ENCODE data around the gene WDR4. TPM values are rescaled to one million over a fixed set of nuclear protein-coding genes. Genes with fewer than 3 reads are reported as not detected.

Gene WDR4
- total and polyA plus RNA-seq, 4 donors, result 4.6 to 12.9 (median 9.2) TPM

GRCh38 chr21:42829417-42829816 is 49.9 kb downstream of the WDR4 start:
- Histone ChIP-seq H3K4me1 (ENCODE audit: control insufficient read depth in 4 of 4, insufficient read depth in 4 of 4, low read length in 3 of 4) (peaks cover 0 to 4% (median 2%) of the 10 kb centered on the region in 4 donors), H3K36me3 (ENCODE audit: control insufficient read depth in 4 of 4, insufficient read depth in 3 of 4, low read depth in 1 of 4, low read length in 3 of 4) (no peaks in the 10 kb centered on the region), H3K9me3 (ENCODE audit: control insufficient read depth in 4 of 4, low read length in 3 of 4) (no peaks in the 10 kb centered on the region), H3K27me3 (ENCODE audit: control insufficient read depth in 4 of 4, insufficient read depth in 4 of 4, low read length in 3 of 4) (no peaks in the 10 kb centered on the region), H3K27ac (ENCODE audit: low read depth in 1 of 2, low read length in 2 of 2) (no peak overlapping the region), H3K4me3 (ENCODE audit: low read depth in 1 of 3, low read length in 3 of 3) (no peak overlapping the region), H3K9ac (ENCODE audit: low read depth in 1 of 2, low read length in 2 of 2) (no peak overlapping the region)
- DNase-seq (ENCODE audit: low spot score), result no peak
- WGBS, result 83% methylated on average over 9 of the region's 9 CpGs
- no peak for TF ChIP-seq EGR1 (IDR thresholded peaks at IDR 0.05; ENCODE audit: low read depth in 2 of 2)

GRCh38 chr21:42827588-42827987 is 51.8 kb downstream of the WDR4 start:
- H3K4me3 ChIP-seq (ENCODE audit: low read depth in 1 of 3, low read length in 3 of 3), result no peak overlapping the region
- no peak overlapping the region for H3K27ac ChIP-seq (ENCODE audit: low read depth in 1 of 2, low read length in 2 of 2)
- no peak for TF ChIP-seq CTCF (IDR thresholded peaks at IDR 0.05; ENCODE audit: low read depth, low read length, missing input control)
- TF ChIP-seq ATF3 (IDR thresholded peaks at IDR 0.05), result no peak
- WGBS, result 68% methylated on average over 2 of the region's 2 CpGs
- no peaks in the 10 kb centered on the region for H3K27me3 ChIP-seq (ENCODE audit: control insufficient read depth in 4 of 4, insufficient read depth in 4 of 4, low read length in 3 of 4)
- no peaks in the 10 kb centered on the region for H3K4me1 ChIP-seq (ENCODE audit: control insufficient read depth in 4 of 4, insufficient read depth in 4 of 4, low read length in 3 of 4)
- DNase-seq (ENCODE audit: low spot score), result no peak
- no peaks in the 10 kb centered on the region for H3K9me3 ChIP-seq (ENCODE audit: control insufficient read depth in 4 of 4, low read length in 3 of 4)
- H3K36me3 ChIP-seq (ENCODE audit: control insufficient read depth in 4 of 4, insufficient read depth in 3 of 4, low read depth in 1 of 4, low read length in 3 of 4), result no peaks in the 10 kb centered on the region
- no peak overlapping the region for H3K9ac ChIP-seq (ENCODE audit: low read depth in 1 of 2, low read length in 2 of 2)

GRCh38 chr21:42820616-42821465 is 58.5 kb downstream of the WDR4 start:
- no peak overlapping the region for H3K4me3 ChIP-seq (ENCODE audit: low read depth in 1 of 3, low read length in 3 of 3)
- H3K27me3 ChIP-seq (ENCODE audit: control insufficient read depth in 4 of 4, insufficient read depth in 4 of 4, low read length in 3 of 4), result no peaks in the 10 kb centered on the region
- H3K9ac ChIP-seq (ENCODE audit: low read depth in 1 of 2, low read length in 2 of 2), result no peak overlapping the region
- 85% methylated on average over 8 of the region's 8 CpGs for whole genome bisulfite sequencing
- H3K4me1 ChIP-seq (ENCODE audit: control insufficient read depth in 4 of 4, insufficient read depth in 4 of 4, low read length in 3 of 4), result no peaks in the 10 kb centered on the region
- no peak overlapping the region for H3K27ac ChIP-seq (ENCODE audit: low read depth in 1 of 2, low read length in 2 of 2)
- no peaks in the 10 kb centered on the region for H3K36me3 ChIP-seq (ENCODE audit: control insufficient read depth in 4 of 4, insufficient read depth in 3 of 4, low read depth in 1 of 4, low read length in 3 of 4)
- TF ChIP-seq RXRA (IDR thresholded peaks at IDR 0.05), result no peak
- TF ChIP-seq TAF1 (conservative IDR thresholded peaks at IDR 0.05), result no peak
- no peak for TF ChIP-seq ATF3 (IDR thresholded peaks at IDR 0.05)
- TF ChIP-seq JUND (IDR thresholded peaks at IDR 0.05), result no peak
- no peak for TF ChIP-seq SP1 (IDR thresholded peaks at IDR 0.05)
- no peak for DNase-seq (ENCODE audit: low spot score)
- H3K9me3 ChIP-seq (ENCODE audit: control insufficient read depth in 4 of 4, low read length in 3 of 4), result no peaks in the 10 kb centered on the region

DNA sequence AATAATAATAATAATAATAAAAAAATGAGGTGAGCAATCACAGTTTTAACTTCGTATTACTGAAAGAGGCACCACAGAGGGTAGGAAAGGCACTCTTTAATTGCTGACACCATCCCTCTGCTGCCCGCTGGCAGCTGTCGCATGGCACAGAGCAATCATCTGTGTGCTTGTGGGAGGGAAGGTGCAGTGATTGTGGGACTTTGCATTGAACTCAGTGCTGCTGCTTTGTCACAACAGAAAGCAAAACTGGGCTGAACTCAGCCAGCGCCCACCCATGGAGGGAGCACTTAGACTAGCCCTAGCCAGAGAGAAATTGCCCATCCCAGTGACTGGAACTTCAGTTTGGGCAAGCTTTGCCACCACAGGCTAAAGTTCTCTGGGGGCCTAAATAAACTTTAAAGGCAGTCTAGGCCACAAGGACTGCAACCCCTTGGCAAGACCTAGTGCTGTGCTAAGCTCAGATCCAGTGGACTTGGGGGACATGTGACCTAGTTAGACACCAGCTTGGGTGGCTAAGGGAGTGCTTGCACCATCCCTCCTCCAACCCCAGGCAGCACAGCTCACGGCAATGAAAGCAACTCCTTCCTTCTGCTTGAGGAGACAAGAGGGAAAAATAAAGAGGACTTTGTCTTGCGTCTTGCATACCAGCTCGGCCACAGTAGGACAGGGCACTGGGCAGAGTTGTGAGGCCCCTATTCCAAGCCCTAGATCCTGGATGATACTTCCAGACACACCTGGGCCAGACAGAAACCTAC is 59.3 kb downstream of the WDR4 start:
- Histone ChIP-seq H3K27ac (ENCODE audit: low read depth in 1 of 2, low read length in 2 of 2) (no peak overlapping the region), H3K9me3 (ENCODE audit: control insufficient read depth in 4 of 4, low read length in 3 of 4) (no peaks in the 10 kb centered on the region), H3K4me1 (ENCODE audit: control insufficient read depth in 4 of 4, insufficient read depth in 4 of 4, low read length in 3 of 4) (no peaks in the 10 kb centered on the region), H3K36me3 (ENCODE audit: control insufficient read depth in 4 of 4, insufficient read depth in 3 of 4, low read depth in 1 of 4, low read length in 3 of 4) (no peaks in the 10 kb centered on the region), H3K27me3 (ENCODE audit: control insufficient read depth in 4 of 4, insufficient read depth in 4 of 4, low read length in 3 of 4) (no peaks in the 10 kb centered on the region), H3K4me3 (ENCODE audit: low read depth in 1 of 3, low read length in 3 of 3) (no peak overlapping the region), H3K9ac (ENCODE audit: low read depth in 1 of 2, low read length in 2 of 2) (no peak overlapping the region)
- peak; percentile 14 for DNase-seq (ENCODE audit: low spot score)
- WGBS, result 94% methylated on average over 7 of the region's 7 CpGs
- no peak for TF ChIP-seq TAF1 (conservative IDR thresholded peaks at IDR 0.05)
- no peak for TF ChIP-seq ATF3 (IDR thresholded peaks at IDR 0.05)
- TF ChIP-seq, protein P1, sequence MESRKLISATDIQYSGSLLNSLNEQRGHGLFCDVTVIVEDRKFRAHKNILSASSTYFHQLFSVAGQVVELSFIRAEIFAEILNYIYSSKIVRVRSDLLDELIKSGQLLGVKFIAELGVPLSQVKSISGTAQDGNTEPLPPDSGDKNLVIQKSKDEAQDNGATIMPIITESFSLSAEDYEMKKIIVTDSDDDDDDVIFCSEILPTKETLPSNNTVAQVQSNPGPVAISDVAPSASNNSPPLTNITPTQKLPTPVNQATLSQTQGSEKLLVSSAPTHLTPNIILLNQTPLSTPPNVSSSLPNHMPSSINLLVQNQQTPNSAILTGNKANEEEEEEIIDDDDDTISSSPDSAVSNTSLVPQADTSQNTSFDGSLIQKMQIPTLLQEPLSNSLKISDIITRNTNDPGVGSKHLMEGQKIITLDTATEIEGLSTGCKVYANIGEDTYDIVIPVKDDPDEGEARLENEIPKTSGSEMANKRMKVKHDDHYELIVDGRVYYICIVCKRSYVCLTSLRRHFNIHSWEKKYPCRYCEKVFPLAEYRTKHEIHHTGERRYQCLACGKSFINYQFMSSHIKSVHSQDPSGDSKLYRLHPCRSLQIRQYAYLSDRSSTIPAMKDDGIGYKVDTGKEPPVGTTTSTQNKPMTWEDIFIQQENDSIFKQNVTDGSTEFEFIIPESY (IDR thresholded peaks at IDR 0.05), result no peak
- TF ChIP-seq, protein P2, sequence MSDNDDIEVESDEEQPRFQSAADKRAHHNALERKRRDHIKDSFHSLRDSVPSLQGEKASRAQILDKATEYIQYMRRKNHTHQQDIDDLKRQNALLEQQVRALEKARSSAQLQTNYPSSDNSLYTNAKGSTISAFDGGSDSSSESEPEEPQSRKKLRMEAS (IDR thresholded peaks at IDR 0.05), result no peak
- TF ChIP-seq FOXA2 (IDR thresholded peaks at IDR 0.05), result no peak
- no peak for TF ChIP-seq CTCF (IDR thresholded peaks at IDR 0.05; ENCODE audit: low read depth, low read length, missing input control)
- no peak for TF ChIP-seq GABPA (IDR thresholded peaks at IDR 0.05 in 1 of 2, conservative IDR thresholded peaks at IDR 0.05 in 1 of 2)
- TF ChIP-seq FOXA1 (IDR thresholded peaks at IDR 0.05), result no peak
- TF ChIP-seq RXRA (IDR thresholded peaks at IDR 0.05), result no peak
- TF ChIP-seq EGR1 (IDR thresholded peaks at IDR 0.05; ENCODE audit: low read depth in 2 of 2), result no peak

Data from liver (tissue), 9 donors.